ENCODE data around the gene MYO1E.

GRCh38 chr15:59317211-59317610, 55.5 kb downstream of the MYO1E start:
- TF ChIP-seq EZH2 (IDR thresholded peaks at IDR 0.05; ENCODE audit: low read depth, low read length, severe bottlenecking) (no peak), SRF (IDR thresholded peaks at IDR 0.05; ENCODE audit: low read depth, low read length) (no peak), HDAC2 (IDR thresholded peaks at IDR 0.05; ENCODE audit: borderline replicate concordance in 1 of 2, low read depth in 2 of 2, low read length in 2 of 2) (no peak), TAF1 (IDR thresholded peaks at IDR 0.05; ENCODE audit: low read depth, low read length) (no peak), POLR2AphosphoS5 (IDR thresholded peaks at IDR 0.05; ENCODE audit: low read depth, low read length) (no peak), JUND (IDR thresholded peaks at IDR 0.05; ENCODE audit: low read length) (no peak), E2F6 (IDR thresholded peaks at IDR 0.05) (no peak), RBBP5 (IDR thresholded peaks at IDR 0.05; ENCODE audit: borderline replicate concordance, low read depth, low read length) (no peak), MAX (IDR thresholded peaks at IDR 0.05) (no peak), ZNF274 (IDR thresholded peaks at IDR 0.05; ENCODE audit: borderline replicate concordance, extremely low read depth, low read length) (no peak)
- TF ChIP-seq, protein P1, sequence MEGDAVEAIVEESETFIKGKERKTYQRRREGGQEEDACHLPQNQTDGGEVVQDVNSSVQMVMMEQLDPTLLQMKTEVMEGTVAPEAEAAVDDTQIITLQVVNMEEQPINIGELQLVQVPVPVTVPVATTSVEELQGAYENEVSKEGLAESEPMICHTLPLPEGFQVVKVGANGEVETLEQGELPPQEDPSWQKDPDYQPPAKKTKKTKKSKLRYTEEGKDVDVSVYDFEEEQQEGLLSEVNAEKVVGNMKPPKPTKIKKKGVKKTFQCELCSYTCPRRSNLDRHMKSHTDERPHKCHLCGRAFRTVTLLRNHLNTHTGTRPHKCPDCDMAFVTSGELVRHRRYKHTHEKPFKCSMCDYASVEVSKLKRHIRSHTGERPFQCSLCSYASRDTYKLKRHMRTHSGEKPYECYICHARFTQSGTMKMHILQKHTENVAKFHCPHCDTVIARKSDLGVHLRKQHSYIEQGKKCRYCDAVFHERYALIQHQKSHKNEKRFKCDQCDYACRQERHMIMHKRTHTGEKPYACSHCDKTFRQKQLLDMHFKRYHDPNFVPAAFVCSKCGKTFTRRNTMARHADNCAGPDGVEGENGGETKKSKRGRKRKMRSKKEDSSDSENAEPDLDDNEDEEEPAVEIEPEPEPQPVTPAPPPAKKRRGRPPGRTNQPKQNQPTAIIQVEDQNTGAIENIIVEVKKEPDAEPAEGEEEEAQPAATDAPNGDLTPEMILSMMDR (IDR thresholded peaks at IDR 0.05; ENCODE audit: control extremely low read depth in 1 of 3, insufficient read depth in 1 of 3, low read depth in 1 of 3, low read length in 3 of 3), result no peak
